ENCODE data around the gene DUOXA1. TPM values are rescaled to one million over a fixed set of nuclear protein-coding genes. Genes with fewer than 3 reads are reported as not detected.
"Not testable (repeated sequence)": the region's sequence is repeated elsewhere in the genome, so short reads cannot be mapped to it uniquely, and the experiment has no call there.

Gene DUOXA1
- polyA plus RNA-seq, 5 donors, result 0.65 to 1.7 (median 1.4) TPM

GRCh38 chr15:45113380-45113990, 16.2 kb downstream of the DUOXA1 start:
- DNase-seq, result no peak

- DNase-seq, result no peak
Measured at GRCh38 chr15:45112591-45113379, 16.9 kb downstream of the DUOXA1 start.

GRCh38 chr15:45112143-45112590, 17.5 kb downstream of the DUOXA1 start:
- no peak for DNase-seq

- DNase-seq, result no peak
Measured at GRCh38 chr15:45111390-45112142, 18.1 kb downstream of the DUOXA1 start.

GRCh38 chr15:45110256-45110820, 19.3 kb downstream of the DUOXA1 start:
- no peak for DNase-seq

GRCh38 chr15:45107941-45108630, 21.6 kb downstream of the DUOXA1 start:
- DNase-seq, result no peak

- DNase-seq, result no peak
Measured at GRCh38 chr15:45106002-45106790, 23.5 kb downstream of the DUOXA1 start.

- no peak for DNase-seq
Measured at GRCh38 chr15:45105586-45105985, 24.1 kb downstream of the DUOXA1 start.

GRCh38 chr15:45104170-45104569, 25.5 kb downstream of the DUOXA1 start:
- DNase-seq, result not testable (repeated sequence)

GRCh38 chr15:45102226-45102625, 27.5 kb downstream of the DUOXA1 start:
- no peak for DNase-seq

GRCh38 chr15:45101749-45102148, 27.9 kb downstream of the DUOXA1 start:
- no peak for DNase-seq

GRCh38 chr15:45100884-45101625, 28.6 kb downstream of the DUOXA1 start:
- no peak for DNase-seq

- no peak for DNase-seq
Measured at GRCh38 chr15:45099549-45100165, 30.0 kb downstream of the DUOXA1 start.

GRCh38 chr15:45097466-45097865, 32.2 kb downstream of the DUOXA1 start:
- DNase-seq, result no peak

- DNase-seq, result no peak
Measured at GRCh38 chr15:45095661-45096060, 34.0 kb downstream of the DUOXA1 start.

GRCh38 chr15:45094358-45094730, 35.3 kb downstream of the DUOXA1 start:
- DNase-seq, result no peak

- DNase-seq, result no peak
Measured at GRCh38 chr15:45093622-45094357, 35.9 kb downstream of the DUOXA1 start.

- no peak for DNase-seq
Measured at GRCh38 chr15:45093013-45093412, 36.7 kb downstream of the DUOXA1 start.

GRCh38 chr15:45091576-45091975, 38.1 kb downstream of the DUOXA1 start:
- no peak for DNase-seq

All from right lung (tissue), 5 donors.